HEK293 (cell line): ENCODE data around the gene DIP2B.

Source experiments
- YY1 ChIP-seq: fragments of 450-650 bp; formaldehyde crosslinking; IDR thresholded peaks from 2 replicates; pipeline ENCODE4 v1.5.1; 2018; ENCODE audit warnings: missing biosample characterization, missing genetic modification characterization
- ZBTB21 ChIP-seq: fragments of 450-650 bp; formaldehyde crosslinking; IDR thresholded peaks from 2 replicates; pipeline ENCODE4 v1.5.1; 2017; ENCODE audit warnings: missing biosample characterization, missing genetic modification characterization
- TF ChIP-seq, protein P1 (sequence below): fragments of 450-650 bp; formaldehyde crosslinking; IDR thresholded peaks from 2 replicates; pipeline ENCODE4 v1.5.1; 2016; ENCODE audit warnings: missing biosample characterization, missing genetic modification characterization
- TF ChIP-seq, protein P2 (sequence below): fragments of 450-650 bp; formaldehyde crosslinking; IDR thresholded peaks from 2 replicates; pipeline ENCODE4 v1.5.1; 2016; ENCODE audit warnings: missing biosample characterization, missing genetic modification characterization

DNA sequence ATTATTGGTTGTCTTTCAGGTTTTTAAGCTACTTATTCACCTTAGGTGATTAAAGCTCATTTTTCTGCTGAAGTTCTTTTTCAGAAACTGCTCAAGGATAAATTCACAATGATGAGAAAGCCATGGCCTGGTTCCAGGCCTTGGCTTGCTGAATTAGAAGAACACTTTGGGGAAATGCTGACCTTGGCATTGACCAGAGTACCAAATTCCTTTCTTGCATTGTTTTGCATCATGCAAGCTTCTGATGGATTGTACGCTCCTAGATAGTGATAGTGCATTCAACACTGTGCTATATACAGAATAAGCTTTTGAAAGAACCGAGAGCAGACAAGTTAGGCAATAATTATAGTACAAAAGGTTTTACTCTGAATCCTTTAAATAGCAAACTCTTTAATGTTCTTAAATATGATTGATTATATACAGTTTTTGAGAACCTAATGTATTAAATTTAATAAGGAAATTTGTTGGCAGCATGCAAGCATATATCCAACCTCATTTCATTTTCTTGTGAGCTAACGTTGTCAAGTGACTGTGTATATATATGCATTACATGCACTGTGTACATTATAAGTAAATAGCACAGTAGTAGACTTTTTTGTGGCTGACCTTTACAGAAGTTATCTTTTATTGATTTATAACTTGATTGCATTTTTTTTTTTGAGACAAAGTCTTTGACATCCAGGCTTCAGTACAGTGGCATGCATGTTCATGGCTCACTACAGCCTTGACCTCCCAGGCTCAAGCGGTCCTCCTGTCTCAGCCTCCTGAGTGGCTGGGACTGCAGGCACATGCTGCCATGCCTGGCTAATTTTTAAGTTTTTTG is 99.2 kb downstream of the DIP2B start:
- TF ChIP-seq, protein P1, sequence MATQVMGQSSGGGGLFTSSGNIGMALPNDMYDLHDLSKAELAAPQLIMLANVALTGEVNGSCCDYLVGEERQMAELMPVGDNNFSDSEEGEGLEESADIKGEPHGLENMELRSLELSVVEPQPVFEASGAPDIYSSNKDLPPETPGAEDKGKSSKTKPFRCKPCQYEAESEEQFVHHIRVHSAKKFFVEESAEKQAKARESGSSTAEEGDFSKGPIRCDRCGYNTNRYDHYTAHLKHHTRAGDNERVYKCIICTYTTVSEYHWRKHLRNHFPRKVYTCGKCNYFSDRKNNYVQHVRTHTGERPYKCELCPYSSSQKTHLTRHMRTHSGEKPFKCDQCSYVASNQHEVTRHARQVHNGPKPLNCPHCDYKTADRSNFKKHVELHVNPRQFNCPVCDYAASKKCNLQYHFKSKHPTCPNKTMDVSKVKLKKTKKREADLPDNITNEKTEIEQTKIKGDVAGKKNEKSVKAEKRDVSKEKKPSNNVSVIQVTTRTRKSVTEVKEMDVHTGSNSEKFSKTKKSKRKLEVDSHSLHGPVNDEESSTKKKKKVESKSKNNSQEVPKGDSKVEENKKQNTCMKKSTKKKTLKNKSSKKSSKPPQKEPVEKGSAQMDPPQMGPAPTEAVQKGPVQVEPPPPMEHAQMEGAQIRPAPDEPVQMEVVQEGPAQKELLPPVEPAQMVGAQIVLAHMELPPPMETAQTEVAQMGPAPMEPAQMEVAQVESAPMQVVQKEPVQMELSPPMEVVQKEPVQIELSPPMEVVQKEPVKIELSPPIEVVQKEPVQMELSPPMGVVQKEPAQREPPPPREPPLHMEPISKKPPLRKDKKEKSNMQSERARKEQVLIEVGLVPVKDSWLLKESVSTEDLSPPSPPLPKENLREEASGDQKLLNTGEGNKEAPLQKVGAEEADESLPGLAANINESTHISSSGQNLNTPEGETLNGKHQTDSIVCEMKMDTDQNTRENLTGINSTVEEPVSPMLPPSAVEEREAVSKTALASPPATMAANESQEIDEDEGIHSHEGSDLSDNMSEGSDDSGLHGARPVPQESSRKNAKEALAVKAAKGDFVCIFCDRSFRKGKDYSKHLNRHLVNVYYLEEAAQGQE: no peak
- TF ChIP-seq, protein P2, sequence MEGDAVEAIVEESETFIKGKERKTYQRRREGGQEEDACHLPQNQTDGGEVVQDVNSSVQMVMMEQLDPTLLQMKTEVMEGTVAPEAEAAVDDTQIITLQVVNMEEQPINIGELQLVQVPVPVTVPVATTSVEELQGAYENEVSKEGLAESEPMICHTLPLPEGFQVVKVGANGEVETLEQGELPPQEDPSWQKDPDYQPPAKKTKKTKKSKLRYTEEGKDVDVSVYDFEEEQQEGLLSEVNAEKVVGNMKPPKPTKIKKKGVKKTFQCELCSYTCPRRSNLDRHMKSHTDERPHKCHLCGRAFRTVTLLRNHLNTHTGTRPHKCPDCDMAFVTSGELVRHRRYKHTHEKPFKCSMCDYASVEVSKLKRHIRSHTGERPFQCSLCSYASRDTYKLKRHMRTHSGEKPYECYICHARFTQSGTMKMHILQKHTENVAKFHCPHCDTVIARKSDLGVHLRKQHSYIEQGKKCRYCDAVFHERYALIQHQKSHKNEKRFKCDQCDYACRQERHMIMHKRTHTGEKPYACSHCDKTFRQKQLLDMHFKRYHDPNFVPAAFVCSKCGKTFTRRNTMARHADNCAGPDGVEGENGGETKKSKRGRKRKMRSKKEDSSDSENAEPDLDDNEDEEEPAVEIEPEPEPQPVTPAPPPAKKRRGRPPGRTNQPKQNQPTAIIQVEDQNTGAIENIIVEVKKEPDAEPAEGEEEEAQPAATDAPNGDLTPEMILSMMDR (tag by site-specific recombination): no peak
- TF ChIP-seq YY1 (tag by site-specific recombination) (no peak), ZBTB21 (tag by site-specific recombination) (no peak)
